Measurements from ENCODE around the gene ITPR3. TPM values are rescaled to one million over a fixed set of nuclear protein-coding genes. Genes with fewer than 3 reads are reported as not detected.

The ITPR3 gene
- total RNA-seq, 1 experiment from 2014 or later: 103 TPM

DNA sequence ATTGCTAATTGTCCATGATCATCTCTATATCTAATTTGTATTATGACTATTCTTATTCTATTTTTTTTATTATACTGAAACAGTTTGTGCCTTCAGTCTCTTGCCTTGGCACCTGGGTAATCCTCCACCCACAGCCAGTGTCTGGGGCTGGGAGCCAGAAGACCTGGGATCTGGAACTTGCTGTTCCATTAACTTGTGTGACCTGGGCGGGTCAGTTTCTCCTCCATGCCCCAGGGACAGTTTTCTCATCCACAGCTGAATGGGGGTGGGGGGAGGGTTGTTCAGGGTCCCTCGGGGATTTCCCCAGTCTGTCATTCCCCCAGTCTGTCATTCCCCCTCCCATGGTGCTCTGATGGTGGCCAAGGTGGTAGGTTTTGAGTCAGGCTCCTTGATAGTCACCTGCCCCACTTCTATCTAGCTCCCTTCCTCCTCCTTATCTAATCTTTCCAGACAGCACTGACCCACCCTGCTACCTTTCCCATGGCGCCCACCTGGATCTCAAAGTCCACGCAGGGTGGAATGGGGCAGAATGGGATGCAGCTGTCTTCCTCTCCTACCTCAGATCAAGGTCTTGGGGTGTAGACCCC, 10.9 kb downstream of the ITPR3 start:
- intact Hi-C loops (cut with micrococcal nuclease): loop anchor here (5.0 kb wide), 1 partner anchor 40 kb away; no protein-coding TSS in a partner anchor
- CTCF ChIA-PET: interaction anchor here (0.6 to 2.3 kb wide), 2 partner anchors 11 to 42 kb away, joined by 3 to 8 read pairs; partner anchors contain the start of gene ITPR3

More for the DNA sequence above, 10.9 kb downstream of the ITPR3 start:
- Histone ChIP-seq H4K20me1 (ENCODE audit: insufficient read depth) (peaks cover 4% of the 10 kb centered on the region; the same call in 1 of the 2 replicates), H3K36me3 (ENCODE audit: control insufficient read depth in 1 of 2, insufficient read depth in 2 of 2, low read length in 2 of 2) (peaks cover 0 to 12% of the 10 kb centered on the region in 2 experiments; a peak in 2 of 4 replicates), H3K4me3 (replicated peaks in 1 of 2; ENCODE audit: low read depth in 1 of 2, low read length in 2 of 2) (no peak overlapping the region), H2AFZ (ENCODE audit: low read depth, low read length, poor library complexity, severe bottlenecking) (no peak overlapping the region), H3K4me2 (ENCODE audit: low read length) (peak overlapping the region; percentile 80), H3K4me1 (ENCODE audit: control insufficient read depth in 1 of 2, insufficient read depth in 2 of 2, low read length in 2 of 2) (peaks cover 18 to 40% of the 10 kb centered on the region in 2 experiments), H3K9ac (ENCODE audit: low read length) (no peak overlapping the region), H3K27ac (ENCODE audit: low read depth, low read length) (no peak overlapping the region), H3K9me2 (ENCODE audit: insufficient read depth) (no peaks in the 10 kb centered on the region), H3K27me3 (ENCODE audit: insufficient read depth, low read length) (no peaks in the 10 kb centered on the region), H3K9me3 (ENCODE audit: control insufficient read depth in 1 of 2, insufficient read depth in 1 of 2, low read depth in 1 of 2, low read length in 2 of 2) (no peaks in the 10 kb centered on the region), H3K79me2 (ENCODE audit: insufficient read depth, low read length) (peaks cover 92% of the 10 kb centered on the region)
- no peak for DNase-seq (ENCODE audit: low read depth, low spot score)
- ChIA-PET RAD21 (ENCODE audit: low non-redundant PET in 1 of 2, low total read pairs in 2 of 2, uncharacterized antibody in 2 of 2, unreplicated experiment in 2 of 2) (interaction anchor here in 1 of 2 experiments (1.6 kb wide), 1 partner anchor 42 kb away, joined by 4 read pairs; no protein-coding TSS in a partner anchor), POLR2A (no interaction called here)
- no TSS peak for BruUV-seq (replicated peaks)
- no peak for ATAC-seq
- TF ChIP-seq CBX3 (IDR thresholded peaks at IDR 0.05; ENCODE audit: low read depth): no peak
- no peak for TF ChIP-seq EZH2phosphoT487 (IDR thresholded peaks at IDR 0.05; ENCODE audit: borderline replicate concordance)
- TF ChIP-seq, protein P1, sequence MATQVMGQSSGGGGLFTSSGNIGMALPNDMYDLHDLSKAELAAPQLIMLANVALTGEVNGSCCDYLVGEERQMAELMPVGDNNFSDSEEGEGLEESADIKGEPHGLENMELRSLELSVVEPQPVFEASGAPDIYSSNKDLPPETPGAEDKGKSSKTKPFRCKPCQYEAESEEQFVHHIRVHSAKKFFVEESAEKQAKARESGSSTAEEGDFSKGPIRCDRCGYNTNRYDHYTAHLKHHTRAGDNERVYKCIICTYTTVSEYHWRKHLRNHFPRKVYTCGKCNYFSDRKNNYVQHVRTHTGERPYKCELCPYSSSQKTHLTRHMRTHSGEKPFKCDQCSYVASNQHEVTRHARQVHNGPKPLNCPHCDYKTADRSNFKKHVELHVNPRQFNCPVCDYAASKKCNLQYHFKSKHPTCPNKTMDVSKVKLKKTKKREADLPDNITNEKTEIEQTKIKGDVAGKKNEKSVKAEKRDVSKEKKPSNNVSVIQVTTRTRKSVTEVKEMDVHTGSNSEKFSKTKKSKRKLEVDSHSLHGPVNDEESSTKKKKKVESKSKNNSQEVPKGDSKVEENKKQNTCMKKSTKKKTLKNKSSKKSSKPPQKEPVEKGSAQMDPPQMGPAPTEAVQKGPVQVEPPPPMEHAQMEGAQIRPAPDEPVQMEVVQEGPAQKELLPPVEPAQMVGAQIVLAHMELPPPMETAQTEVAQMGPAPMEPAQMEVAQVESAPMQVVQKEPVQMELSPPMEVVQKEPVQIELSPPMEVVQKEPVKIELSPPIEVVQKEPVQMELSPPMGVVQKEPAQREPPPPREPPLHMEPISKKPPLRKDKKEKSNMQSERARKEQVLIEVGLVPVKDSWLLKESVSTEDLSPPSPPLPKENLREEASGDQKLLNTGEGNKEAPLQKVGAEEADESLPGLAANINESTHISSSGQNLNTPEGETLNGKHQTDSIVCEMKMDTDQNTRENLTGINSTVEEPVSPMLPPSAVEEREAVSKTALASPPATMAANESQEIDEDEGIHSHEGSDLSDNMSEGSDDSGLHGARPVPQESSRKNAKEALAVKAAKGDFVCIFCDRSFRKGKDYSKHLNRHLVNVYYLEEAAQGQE (IDR thresholded peaks at IDR 0.05; ENCODE audit: low read depth): no peak
- TF ChIP-seq JUND (IDR thresholded peaks at IDR 0.05): no peak
- TF ChIP-seq SRF (IDR thresholded peaks at IDR 0.05; ENCODE audit: low read depth): no peak
- TF ChIP-seq EZH2 (IDR thresholded peaks at IDR 0.05): no peak
- no peak for TF ChIP-seq POLR2A (IDR thresholded peaks at IDR 0.05; ENCODE audit: borderline replicate concordance, extremely low read depth, insufficient read depth, insufficient read length)
- TF ChIP-seq TCF7L2 (IDR thresholded peaks at IDR 0.05; ENCODE audit: borderline replicate concordance, extremely low read depth, insufficient read depth, insufficient read length): no peak
- TF ChIP-seq, protein P2, sequence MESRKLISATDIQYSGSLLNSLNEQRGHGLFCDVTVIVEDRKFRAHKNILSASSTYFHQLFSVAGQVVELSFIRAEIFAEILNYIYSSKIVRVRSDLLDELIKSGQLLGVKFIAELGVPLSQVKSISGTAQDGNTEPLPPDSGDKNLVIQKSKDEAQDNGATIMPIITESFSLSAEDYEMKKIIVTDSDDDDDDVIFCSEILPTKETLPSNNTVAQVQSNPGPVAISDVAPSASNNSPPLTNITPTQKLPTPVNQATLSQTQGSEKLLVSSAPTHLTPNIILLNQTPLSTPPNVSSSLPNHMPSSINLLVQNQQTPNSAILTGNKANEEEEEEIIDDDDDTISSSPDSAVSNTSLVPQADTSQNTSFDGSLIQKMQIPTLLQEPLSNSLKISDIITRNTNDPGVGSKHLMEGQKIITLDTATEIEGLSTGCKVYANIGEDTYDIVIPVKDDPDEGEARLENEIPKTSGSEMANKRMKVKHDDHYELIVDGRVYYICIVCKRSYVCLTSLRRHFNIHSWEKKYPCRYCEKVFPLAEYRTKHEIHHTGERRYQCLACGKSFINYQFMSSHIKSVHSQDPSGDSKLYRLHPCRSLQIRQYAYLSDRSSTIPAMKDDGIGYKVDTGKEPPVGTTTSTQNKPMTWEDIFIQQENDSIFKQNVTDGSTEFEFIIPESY (IDR thresholded peaks at IDR 0.05; ENCODE audit: extremely low read depth, insufficient replicate concordance, low read length): no peak
